Keratinocyte (primary cell): ENCODE results near the gene PLAAT4.

ENCODE experiments used
- EZH2 ChIP-seq: IDR thresholded peaks from one replicate; pipeline ENCODE4 v1.6.1; 2012; ENCODE audit warnings: inconsistent platforms, mild to moderate bottlenecking, low read length, moderate library complexity
- TF ChIP-seq, protein P1 (sequence below), 3 experiments: IDR thresholded peaks in 1 of 3; conservative IDR thresholded peaks in 1 of 3; optimal IDR thresholded peaks in 1 of 3; 2 replicates in 2 of 3; 3 replicates in 1 of 3; pipeline versions ENCODE3 to v1.5.1; 2011; ENCODE audit warnings: low read length in 3 of 3, mild to moderate bottlenecking in 3 of 3, moderate library complexity in 2 of 3, control low read depth in 1 of 3, inconsistent platforms in 1 of 3; ENCODE audit not compliant: insufficient read depth in 2 of 3; ENCODE audit errors: extremely low read depth in 1 of 3

DNA sequence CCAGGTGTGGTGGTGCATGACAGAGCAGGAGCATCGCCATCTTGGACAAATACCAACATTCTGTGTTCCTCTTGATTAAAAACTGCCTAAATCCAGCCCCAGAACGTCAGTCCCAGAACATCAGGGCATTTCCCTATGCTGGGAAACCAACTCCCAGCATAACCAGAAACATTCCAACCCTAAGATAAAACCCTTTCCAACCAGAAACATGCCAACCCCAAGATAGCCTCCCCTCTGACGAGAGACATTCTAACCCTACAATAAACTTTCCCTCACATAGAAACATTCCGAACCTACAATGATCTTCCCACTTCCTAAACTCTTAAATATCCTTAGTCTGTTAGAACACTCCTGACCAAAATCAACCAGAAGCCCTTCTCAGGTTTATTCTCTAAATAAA is 11.6 kb downstream of the PLAAT4 start:
- TF ChIP-seq, protein P1, sequence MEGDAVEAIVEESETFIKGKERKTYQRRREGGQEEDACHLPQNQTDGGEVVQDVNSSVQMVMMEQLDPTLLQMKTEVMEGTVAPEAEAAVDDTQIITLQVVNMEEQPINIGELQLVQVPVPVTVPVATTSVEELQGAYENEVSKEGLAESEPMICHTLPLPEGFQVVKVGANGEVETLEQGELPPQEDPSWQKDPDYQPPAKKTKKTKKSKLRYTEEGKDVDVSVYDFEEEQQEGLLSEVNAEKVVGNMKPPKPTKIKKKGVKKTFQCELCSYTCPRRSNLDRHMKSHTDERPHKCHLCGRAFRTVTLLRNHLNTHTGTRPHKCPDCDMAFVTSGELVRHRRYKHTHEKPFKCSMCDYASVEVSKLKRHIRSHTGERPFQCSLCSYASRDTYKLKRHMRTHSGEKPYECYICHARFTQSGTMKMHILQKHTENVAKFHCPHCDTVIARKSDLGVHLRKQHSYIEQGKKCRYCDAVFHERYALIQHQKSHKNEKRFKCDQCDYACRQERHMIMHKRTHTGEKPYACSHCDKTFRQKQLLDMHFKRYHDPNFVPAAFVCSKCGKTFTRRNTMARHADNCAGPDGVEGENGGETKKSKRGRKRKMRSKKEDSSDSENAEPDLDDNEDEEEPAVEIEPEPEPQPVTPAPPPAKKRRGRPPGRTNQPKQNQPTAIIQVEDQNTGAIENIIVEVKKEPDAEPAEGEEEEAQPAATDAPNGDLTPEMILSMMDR (optimal IDR thresholded peaks at IDR 0.05 in 1 of 3, IDR thresholded peaks at IDR 0.05 in 1 of 3, conservative IDR thresholded peaks at IDR 0.05 in 1 of 3; ENCODE audit: extremely low read depth in 1 of 3, insufficient read depth in 2 of 3, low read length in 3 of 3), result no peak
- TF ChIP-seq EZH2, result no peak
